ENCODE data around the gene SLX4IP.

SLX4IP gene

DNA sequence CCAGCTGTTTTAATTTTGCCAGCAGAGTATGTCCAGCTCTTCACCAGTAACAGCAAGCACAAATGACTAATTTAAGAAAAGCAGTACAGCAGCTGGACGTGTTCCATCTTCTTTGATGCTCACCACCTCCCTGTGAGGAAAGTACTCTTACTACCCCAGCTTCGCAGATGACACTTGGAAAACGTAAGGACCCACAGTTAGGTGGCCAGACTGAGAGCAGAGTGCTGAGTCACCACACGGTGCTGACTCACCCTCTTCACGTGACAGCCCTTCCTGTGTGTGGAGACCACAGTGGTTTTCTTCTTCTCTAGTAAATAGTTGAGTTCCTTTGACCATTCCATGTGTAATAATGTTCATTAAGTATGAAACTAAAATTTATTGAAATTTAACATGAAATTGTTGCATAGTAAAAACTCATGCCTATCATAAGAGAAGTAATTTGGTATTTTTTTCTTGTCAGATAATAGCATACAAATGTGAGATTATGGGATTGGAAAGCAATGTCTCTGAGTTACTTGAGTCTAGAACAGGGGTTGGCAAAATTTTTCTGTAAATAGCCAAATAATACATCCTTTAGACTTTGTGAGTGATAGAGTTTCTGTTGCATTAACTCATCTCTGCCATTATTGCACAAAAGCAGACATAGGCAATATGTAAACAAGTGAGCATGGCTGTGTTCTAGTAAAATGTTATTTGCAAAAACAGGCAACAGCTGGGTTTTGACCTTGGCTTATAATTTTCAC, 76.6 kb downstream of the SLX4IP start:
- TF ChIP-seq POLR2A (IDR thresholded peaks at IDR 0.05; ENCODE audit: low read depth, low read length) (no peak), POLR2AphosphoS5 (IDR thresholded peaks at IDR 0.05; ENCODE audit: low read depth, low read length) (no peak), TAF1 (IDR thresholded peaks at IDR 0.05; ENCODE audit: borderline replicate concordance, low read depth, low read length) (no peak)
- DNase-seq (ENCODE audit: insufficient read length): peak; percentile 46
- peak; percentile 87 for FAIRE-seq

DNA sequence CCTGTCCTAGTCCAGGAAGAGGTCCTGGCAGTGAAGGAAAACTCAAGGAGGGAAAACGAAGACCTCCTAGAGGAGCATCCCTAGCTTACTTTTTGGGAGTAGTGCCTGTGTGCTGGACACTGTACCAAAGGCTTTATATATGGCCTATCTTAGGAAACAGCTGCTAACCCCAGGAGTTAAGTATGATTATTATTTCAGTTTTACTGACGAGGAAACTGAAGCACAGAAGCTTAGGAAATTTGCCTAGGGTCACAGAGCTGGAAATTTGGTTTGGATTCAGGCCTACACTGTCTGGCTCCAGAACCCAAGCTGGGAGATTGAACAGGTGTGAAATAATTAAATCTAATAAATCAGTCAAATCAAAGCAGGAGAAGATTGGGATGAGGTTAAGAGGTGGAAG, 78.0 kb downstream of the SLX4IP start:
- FAIRE-seq (no peak), DNase-seq (ENCODE audit: insufficient read length) (no peak)
- TF ChIP-seq TAF1 (IDR thresholded peaks at IDR 0.05; ENCODE audit: borderline replicate concordance, low read depth, low read length) (no peak), POLR2AphosphoS5 (IDR thresholded peaks at IDR 0.05; ENCODE audit: low read depth, low read length) (no peak), POLR2A (IDR thresholded peaks at IDR 0.05; ENCODE audit: low read depth, low read length) (no peak)

GRCh38 chr20:10513931-10514575, 78.9 kb downstream of the SLX4IP start:
- TF ChIP-seq POLR2AphosphoS5 (IDR thresholded peaks at IDR 0.05; ENCODE audit: low read depth, low read length): no peak
- TF ChIP-seq TAF1 (IDR thresholded peaks at IDR 0.05; ENCODE audit: borderline replicate concordance, low read depth, low read length): no peak
- no peak for TF ChIP-seq POLR2A (IDR thresholded peaks at IDR 0.05; ENCODE audit: low read depth, low read length)
- no peak for FAIRE-seq

DNA sequence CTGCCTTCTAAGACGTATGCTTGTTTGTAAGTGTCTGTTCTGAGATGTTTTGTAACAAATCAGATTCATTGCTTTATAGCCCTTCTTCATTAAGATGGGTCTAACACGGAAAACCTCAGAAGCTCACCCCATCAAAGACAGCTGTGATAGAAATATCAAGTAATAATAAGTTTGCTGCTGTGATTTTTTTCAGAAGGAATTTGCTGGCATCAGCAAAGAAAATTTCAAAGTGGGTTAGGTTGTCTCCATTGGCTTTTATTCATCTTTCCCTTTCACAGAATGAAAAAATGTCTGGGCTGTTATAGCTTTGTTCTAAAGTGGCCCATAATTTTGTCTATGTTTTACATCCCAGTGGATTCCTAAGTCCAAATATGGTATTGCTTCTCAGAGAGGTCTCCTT, 81.4 kb downstream of the SLX4IP start:
- DNase-seq (ENCODE audit: insufficient read length): no peak
- FAIRE-seq: no peak
- no peak for TF ChIP-seq TAF1 (IDR thresholded peaks at IDR 0.05; ENCODE audit: borderline replicate concordance, low read depth, low read length)
- TF ChIP-seq POLR2A (IDR thresholded peaks at IDR 0.05; ENCODE audit: low read depth, low read length): no peak
- TF ChIP-seq POLR2AphosphoS5 (IDR thresholded peaks at IDR 0.05; ENCODE audit: low read depth, low read length): no peak

More at GRCh38 chr20:10513931-10514575, 78.9 kb downstream of the SLX4IP start:
- DNase-seq (ENCODE audit: insufficient read length): no peak

DNA sequence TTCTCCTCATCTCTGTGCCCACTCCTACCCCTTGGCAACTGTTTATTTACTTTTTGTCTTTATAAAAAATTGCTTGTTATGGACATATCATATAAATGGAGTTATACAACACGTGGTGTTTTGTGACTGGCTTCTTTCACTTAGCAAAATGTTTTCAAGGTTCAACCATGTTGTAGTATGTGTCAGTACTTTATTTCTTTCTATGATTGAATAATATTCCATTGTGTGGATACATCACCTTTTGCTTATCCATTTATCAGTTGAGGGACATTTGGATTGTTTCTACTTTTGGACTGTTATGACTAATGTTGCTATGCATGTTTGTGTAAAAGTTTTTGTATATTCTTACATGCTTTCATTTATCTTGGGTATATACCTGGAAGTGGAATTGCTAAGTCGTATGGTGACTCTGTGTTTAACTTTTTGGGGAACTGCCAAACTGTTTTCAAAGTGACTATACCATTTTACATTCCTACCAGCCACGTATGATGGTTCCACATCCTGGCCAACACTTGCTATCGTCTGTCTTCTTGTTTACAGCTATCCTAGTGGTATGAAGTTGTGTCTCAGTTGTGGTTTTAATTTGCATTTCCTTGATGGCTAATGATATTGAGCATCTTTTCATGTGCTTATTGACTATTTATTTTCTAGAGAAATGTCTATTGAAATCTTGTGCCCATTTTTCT, 84.4 kb downstream of the SLX4IP start:
- DNase-seq (ENCODE audit: insufficient read length): no peak
- no peak for TF ChIP-seq TAF1 (IDR thresholded peaks at IDR 0.05; ENCODE audit: borderline replicate concordance, low read depth, low read length)
- TF ChIP-seq POLR2A (IDR thresholded peaks at IDR 0.05; ENCODE audit: low read depth, low read length): no peak
- no peak for TF ChIP-seq POLR2AphosphoS5 (IDR thresholded peaks at IDR 0.05; ENCODE audit: low read depth, low read length)
- FAIRE-seq: no peak

DNA sequence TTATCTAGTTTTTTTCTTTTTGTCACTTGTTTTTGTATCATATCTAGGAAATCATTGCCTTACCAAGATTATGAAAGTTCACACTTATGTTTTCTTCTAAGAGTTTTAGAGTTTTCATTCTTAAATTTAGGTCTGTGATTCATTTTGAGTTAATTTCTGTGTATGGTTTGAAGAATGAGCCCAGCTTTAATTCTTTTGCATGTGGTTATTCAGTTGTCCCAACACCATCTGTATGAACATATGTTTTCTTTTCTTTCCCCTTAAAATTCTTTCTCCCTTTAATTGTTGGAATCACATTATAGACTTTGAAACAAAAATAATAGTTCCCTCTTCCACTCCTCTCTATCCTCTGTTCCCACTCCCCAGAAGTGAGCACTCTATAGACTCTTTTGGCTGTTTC, 85.4 kb downstream of the SLX4IP start:
- DNase-seq (ENCODE audit: insufficient read length): no peak
- TF ChIP-seq POLR2A (IDR thresholded peaks at IDR 0.05; ENCODE audit: low read depth, low read length) (no peak), TAF1 (IDR thresholded peaks at IDR 0.05; ENCODE audit: borderline replicate concordance, low read depth, low read length) (no peak), POLR2AphosphoS5 (IDR thresholded peaks at IDR 0.05; ENCODE audit: low read depth, low read length) (no peak)
- FAIRE-seq: no peak

DNA sequence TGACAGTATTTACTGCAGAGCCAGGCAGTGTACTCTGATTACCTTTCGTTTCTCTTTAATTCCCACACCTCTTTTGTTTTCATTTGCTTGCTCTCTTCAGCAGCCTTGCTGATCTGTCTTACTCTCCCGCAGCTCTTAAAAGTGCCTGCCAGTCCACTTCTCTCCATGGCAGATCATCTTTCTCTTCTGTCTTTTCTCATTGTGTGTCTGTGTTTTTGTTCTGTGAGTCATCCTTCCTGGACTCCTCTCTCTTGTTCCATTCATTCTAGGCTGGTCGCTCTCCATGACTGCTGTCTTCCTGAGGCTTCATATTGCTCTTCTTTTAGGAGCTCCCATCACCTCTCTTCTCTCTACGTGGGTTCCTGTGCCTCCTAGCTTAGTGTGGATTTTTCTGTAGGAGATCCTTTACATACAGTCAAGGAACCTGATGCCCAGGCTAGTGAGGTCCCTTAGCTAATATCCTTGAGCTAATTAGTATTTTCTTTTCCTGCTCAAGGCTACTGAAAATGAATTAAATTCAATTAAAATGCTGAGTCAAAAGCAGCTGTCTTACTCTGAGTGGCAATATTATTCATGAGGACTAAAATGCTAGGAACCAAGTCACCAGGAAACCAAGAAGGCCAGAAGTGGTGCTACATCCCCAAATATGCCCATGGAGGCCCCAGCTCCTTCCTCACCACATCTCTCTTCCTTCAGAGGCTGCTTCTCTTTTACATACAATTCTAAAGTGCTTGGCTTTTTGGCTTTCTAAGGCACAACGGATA, 86.1 kb downstream of the SLX4IP start:
- DNase-seq (ENCODE audit: insufficient read length) (no peak), FAIRE-seq (no peak)
- TF ChIP-seq TAF1 (IDR thresholded peaks at IDR 0.05; ENCODE audit: borderline replicate concordance, low read depth, low read length) (no peak), POLR2A (IDR thresholded peaks at IDR 0.05; ENCODE audit: low read depth, low read length) (no peak), POLR2AphosphoS5 (IDR thresholded peaks at IDR 0.05; ENCODE audit: low read depth, low read length) (no peak)

- DNase-seq (ENCODE audit: insufficient read length): no peak
- TF ChIP-seq POLR2AphosphoS5 (IDR thresholded peaks at IDR 0.05; ENCODE audit: low read depth, low read length) (no peak), TAF1 (IDR thresholded peaks at IDR 0.05; ENCODE audit: borderline replicate concordance, low read depth, low read length) (no peak), POLR2A (IDR thresholded peaks at IDR 0.05; ENCODE audit: low read depth, low read length) (no peak)
- no peak for FAIRE-seq
These were observed 86.7 kb downstream of the SLX4IP start for GRCh38 chr20:10521836-10522235.

GRCh38 chr20:10522328-10522727, 87.2 kb downstream of the SLX4IP start:
- DNase-seq (ENCODE audit: insufficient read length) (no peak), FAIRE-seq (no peak)
- TF ChIP-seq TAF1 (IDR thresholded peaks at IDR 0.05; ENCODE audit: borderline replicate concordance, low read depth, low read length): no peak
- no peak for TF ChIP-seq POLR2AphosphoS5 (IDR thresholded peaks at IDR 0.05; ENCODE audit: low read depth, low read length)
- no peak for TF ChIP-seq POLR2A (IDR thresholded peaks at IDR 0.05; ENCODE audit: low read depth, low read length)

DNA sequence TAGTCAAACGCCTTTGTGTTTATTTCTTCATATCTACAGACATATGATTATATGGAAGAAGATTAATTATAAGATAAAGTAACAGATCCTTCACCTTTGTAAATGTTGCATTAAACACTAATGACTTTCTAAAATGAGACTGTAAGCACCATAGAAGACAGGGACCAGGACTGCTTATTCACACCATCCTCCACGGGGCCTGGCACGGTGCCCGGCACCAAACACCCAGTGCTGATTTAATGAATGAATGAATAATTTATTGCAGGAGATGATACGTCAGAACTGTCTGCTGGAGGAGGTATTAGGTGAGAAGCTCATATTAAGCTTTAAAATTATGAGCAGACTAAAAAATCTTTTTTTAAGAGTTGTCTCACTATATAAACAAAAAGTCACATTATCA, 88.3 kb downstream of the SLX4IP start:
- TF ChIP-seq POLR2AphosphoS5 (IDR thresholded peaks at IDR 0.05; ENCODE audit: low read depth, low read length) (no peak), TAF1 (IDR thresholded peaks at IDR 0.05; ENCODE audit: borderline replicate concordance, low read depth, low read length) (no peak), POLR2A (IDR thresholded peaks at IDR 0.05; ENCODE audit: low read depth, low read length) (no peak)
- FAIRE-seq (no peak), DNase-seq (ENCODE audit: insufficient read length) (no peak)

DNA sequence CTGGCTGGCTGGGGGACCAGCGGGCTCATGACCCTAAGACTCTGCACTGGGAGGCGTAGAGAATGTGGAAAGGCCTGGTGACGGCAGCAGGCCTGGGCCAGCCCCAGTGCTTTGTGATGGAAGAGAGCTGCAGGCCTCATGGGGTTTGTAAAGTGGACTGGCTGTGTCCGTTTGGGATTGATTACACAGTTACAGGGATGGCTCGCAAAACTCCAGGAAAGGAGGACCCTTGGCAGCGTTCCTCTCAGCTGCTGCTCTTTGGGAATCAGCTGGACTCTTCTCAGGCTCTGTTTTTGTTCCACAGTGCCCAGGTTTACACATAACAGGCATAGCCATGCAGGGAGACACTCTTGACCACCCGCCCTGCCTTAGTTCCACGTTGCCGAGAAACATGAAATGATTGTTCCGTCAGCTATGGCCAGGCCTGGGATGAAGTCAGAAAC, 89.0 kb downstream of the SLX4IP start:
- TF ChIP-seq POLR2AphosphoS5 (IDR thresholded peaks at IDR 0.05; ENCODE audit: low read depth, low read length): no peak
- DNase-seq (ENCODE audit: insufficient read length) (no peak), FAIRE-seq (no peak)

All from GM12892 (cell line).